ENCODE measurements around the gene EXOC6. TPM values are rescaled to one million over a fixed set of nuclear protein-coding genes. Genes with fewer than 3 reads are reported as not detected.
A peak's percentile ranks its signal among the peaks of the same experiment; 100 is the strongest.

The EXOC6 gene
- total RNA-seq (2014; rRNA removed; shearing (Covaris generic)) = 10.7 and 27.5 TPM in 2 replicates

DNA sequence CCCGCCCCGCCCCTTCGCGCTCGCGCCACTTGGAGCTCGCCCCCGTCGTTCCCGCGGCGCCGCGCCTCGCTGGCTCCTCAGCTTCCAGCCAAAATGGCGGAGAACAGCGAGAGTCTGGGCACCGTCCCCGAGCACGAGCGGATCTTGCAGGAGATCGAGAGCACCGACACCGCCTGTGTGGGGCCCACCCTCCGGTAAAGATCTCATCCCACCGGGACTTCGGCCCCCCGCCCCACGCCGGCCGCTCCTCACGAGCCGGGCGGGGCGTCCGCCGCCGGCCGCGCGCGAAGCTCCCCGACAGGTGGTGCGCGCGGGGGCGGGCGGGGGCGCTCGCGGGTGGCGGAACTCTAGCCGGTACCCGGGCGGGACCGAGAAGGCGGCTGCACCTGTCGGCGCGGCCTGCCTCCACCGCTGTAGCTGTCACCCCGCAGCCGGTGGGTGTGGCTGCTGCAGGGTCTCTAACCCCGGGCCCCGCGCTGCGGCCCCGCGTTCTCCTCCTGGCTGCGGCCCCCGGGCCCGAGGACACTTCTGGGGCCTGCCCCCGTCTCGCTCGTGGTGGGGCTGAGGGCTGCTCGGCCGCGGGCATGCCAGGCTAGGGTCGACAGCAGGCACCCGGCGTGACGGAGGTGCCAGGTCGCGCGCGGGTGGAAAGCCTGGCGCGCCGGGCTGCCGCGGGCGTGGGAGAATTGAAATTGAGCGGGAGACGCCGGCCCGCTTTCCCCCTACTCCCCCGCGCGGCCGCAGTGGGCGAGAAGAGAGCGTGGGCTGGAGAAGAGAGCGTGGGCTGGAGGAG, at the start of gene EXOC6:
EXOC6 (plus strand) TSS at position 80 of the 793 bp plus-strand sequence; CDS start at position 94, 14 bp downstream.
- peak; percentile 81 for DNase-seq (ENCODE audit: low spot score)

DNA sequence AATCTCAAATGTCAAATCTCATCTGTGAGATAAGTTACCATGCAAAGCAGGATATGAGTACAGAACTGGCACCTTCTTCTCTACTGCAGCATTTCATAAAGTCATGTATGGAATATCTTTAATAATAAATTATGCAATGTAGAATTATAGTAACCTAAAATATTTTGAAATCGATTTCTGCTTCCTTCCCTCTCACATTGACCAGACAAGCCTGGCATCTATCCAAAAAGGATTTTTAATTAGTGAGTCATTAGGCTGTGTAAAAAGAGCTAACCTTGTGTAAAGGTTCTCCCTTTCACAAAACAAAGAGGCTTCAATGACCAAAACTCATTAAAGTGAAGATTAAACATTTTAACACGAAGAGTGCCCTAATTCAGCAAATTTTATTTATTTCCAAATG, 48.8 kb upstream of the EXOC6 start:
- peak; percentile 82 for DNase-seq (ENCODE audit: low spot score)

DNA sequence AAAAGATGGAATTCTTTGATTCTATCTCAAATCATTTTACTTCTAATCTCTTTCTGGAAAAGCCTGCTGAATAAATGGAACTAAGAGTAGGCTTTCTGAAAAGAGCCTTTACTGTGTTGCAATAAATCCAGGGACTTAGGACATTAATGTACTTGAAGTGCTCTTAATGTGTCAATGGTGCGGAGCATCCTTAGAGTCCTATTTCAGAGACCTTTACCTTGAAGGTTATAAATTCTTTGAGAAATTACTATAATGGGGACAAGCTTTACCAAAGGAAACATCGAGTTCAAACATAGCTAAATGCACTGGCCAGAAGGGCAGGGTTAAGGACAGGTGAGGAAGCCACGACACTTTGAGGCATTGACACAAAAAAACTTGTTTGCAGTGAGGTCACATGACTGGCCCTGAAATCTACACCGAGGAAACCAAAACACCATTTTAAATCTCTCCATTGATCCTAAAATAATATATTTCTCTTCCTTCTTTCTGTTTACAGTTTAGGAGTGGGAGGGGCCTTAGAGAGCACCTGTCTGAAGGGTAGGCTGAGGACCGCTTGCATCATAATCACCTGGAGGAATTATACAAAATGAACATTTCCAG, 48.1 kb upstream of the EXOC6 start:
- DNase-seq (ENCODE audit: low spot score) = peak; percentile 60

GRCh38 chr10:92801978-92802872, 46.1 kb upstream of the EXOC6 start:
- DNase-seq (ENCODE audit: low spot score) = peak; percentile 20

- DNase-seq (ENCODE audit: low spot score) = peak; percentile 66
These were observed 38.5 kb upstream of the EXOC6 start for GRCh38 chr10:92809840-92810239.

GRCh38 chr10:92810934-92811532, 37.3 kb upstream of the EXOC6 start:
- DNase-seq (ENCODE audit: low spot score) = no peak

GRCh38 chr10:92811986-92812385, 36.3 kb upstream of the EXOC6 start:
- DNase-seq (ENCODE audit: low spot score) = no peak

DNA sequence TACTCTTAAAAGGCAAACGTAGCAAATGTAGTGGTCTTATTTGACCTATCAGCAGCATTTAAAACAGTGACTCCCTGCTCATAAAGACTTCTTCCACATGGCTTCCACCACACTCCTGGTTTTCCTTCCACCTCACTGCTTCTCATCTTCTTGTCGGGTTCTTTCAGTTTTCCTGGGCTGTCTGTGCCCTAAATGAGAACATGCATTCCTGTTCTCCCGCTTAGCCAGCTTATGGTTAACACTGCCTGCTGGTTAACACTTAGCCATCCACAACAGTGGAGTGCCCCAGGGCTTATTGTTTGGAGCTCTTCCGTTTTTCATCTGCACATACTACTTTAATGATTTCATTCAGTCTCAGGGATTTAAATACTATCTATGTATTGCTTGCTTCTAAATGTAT, 34.3 kb upstream of the EXOC6 start:
- DNase-seq (ENCODE audit: low spot score) = no peak

GRCh38 chr10:92814790-92815189, 33.5 kb upstream of the EXOC6 start:
- DNase-seq (ENCODE audit: low spot score) = no peak

DNA sequence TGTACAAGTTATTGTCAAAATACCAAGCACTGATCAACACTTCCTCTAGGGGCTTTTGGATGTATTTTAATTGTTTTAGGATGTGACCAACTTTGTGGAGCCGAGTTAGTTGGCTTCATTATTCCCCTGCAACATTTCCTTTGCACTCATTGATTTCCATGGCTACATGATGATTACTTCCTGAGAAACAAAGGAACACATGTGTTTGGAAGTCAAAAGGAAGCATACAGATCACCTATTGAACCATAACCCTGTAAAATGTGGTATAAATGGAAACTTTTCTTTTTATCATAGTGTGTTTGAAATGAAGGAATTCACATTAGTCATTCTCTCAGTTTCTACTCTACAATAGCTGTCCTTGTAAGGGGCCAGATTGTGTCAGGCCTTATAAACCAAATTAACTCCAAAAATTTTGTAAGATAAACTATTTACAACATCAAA, 32.2 kb upstream of the EXOC6 start:
- no peak for DNase-seq (ENCODE audit: low spot score)

GRCh38 chr10:92822060-92822634, 26.2 kb upstream of the EXOC6 start:
- DNase-seq (ENCODE audit: low spot score) = peak; percentile 73

DNA sequence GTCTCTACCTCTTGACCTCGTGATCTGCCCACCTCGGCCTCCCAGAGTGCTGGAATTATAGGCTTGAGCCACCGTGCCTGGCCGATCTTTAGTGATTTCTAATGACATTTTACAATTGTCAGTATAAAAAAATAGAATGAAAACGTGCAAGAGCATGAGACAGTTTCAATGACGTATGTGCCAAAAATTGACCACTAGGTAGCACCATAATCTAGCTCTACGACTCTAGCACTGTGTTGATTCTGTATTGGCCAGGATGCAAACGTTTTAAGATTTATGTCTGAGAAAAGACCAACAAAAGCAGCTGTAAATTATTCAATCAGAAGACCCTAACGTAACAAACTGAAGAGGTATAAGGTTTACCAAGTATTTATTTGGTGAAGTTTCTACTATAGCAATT, 25.4 kb upstream of the EXOC6 start:
- DNase-seq (ENCODE audit: low spot score) = no peak

DNA sequence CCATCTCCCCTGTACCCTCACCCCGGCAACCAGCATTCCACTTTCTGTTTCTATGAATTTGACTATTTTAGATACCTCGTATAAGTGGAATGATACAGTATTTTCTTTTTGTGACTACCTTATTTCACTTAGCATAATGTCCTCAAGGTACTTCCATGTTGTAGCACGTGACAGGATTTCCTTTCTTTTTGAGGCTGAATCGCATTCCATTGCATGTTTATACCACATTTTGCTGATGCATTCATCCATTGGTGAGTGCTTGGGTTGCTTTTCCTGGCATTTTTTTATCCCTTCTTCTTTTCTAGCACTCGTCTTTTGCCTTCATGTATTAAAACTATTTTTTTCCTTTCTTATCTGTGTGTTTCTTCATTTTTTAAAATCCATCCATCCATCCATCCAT, 22.3 kb upstream of the EXOC6 start:
- DNase-seq (ENCODE audit: low spot score) = no peak

DNA sequence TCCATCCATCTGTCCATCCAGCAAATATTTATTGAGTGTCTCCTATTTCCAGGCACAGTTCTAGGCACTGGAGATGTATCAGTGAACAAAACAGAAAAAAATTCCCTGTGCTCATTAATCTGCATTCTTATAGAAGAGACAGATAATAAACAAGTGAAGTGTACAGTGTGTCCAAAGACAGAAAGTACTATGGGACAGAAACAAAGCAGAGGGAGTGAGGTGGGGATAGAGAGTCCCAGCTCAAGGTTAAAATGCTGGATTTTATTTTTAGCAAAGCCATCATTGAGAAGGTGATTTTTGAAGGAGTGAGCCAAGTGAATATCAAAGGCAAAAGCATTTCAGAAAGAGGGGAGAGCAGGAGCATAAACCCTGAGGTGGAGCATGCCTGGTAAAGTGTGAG, 21.8 kb upstream of the EXOC6 start:
- no peak for DNase-seq (ENCODE audit: low spot score)

GRCh38 chr10:92829042-92829785, 19.1 kb upstream of the EXOC6 start:
- DNase-seq (ENCODE audit: low spot score) = no peak

- no peak for DNase-seq (ENCODE audit: low spot score)
These were observed 18.4 kb upstream of the EXOC6 start for GRCh38 chr10:92829786-92830377.

DNA sequence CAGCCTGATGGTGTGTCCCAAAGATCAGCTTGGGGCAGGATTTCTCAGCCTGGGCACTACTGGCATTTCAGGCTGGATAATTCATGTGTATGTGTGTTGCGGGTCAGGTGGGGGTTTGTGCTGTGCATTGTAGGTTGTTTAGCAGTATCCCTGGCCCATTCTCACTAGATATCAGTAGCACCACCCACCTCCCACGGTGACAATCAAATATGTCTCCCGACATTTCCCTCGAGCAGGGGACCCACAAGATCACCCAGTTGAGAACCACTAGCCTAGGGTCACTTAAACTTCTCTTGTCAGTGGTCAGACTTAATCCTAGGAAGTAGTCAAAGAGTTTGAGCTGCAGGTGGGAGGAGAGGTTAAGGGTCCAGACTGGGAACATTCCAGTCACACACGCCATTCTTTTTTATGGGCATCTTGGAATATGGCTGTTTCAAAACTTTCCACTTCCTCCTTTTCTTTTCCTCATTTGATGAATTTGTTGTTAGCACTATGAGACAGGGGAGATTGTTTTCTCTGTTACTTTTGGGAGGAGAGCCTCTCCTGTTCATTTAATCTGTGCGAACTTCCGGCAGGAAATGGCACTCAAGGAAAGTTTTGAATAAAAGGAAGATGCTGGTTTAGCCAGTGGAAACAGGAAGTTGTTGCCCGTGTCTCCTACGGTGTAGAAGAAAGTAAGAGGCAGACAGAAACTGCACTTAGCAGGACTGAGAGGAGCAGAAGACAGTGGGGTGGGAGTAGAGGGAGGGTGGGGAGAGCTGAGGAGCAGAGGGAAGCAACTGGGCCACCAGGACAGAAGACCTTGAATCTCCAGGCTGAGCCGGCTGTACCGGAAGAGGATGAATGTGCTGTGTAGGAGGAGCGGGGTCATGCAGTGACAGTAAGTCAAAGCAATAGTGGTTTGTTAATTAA, 17.6 kb upstream of the EXOC6 start:
- no peak for DNase-seq (ENCODE audit: low spot score)

DNA sequence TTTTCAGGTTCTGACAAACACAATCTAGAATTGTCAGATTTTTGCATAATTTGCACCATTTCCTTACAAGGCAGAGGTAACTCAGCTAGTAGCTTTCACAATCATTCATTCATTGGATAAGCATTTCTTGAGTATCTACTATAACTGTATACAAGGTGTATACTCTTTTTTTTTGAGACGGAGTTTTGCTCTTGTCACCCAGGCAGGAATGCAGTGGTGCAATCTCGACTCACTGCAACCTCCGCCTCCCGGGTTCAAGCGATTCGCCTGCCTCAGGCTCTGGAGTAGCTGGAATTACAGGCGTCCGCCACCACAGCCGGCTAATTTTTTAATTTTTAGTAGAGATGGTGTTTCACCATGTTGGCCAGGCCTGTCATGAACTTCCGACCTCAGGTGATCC, 16.2 kb upstream of the EXOC6 start:
- no peak for DNase-seq (ENCODE audit: low spot score)

GRCh38 chr10:92832998-92833650, 15.2 kb upstream of the EXOC6 start:
- DNase-seq (ENCODE audit: low spot score) = no peak
